ENCODE measurements around the gene PEX7. TPM values are rescaled to one million over a fixed set of nuclear protein-coding genes. Genes with fewer than 3 reads are reported as not detected.

Gene PEX7, protein sequence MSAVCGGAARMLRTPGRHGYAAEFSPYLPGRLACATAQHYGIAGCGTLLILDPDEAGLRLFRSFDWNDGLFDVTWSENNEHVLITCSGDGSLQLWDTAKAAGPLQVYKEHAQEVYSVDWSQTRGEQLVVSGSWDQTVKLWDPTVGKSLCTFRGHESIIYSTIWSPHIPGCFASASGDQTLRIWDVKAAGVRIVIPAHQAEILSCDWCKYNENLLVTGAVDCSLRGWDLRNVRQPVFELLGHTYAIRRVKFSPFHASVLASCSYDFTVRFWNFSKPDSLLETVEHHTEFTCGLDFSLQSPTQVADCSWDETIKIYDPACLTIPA
- total RNA-seq = 6.1 TPM

DNA sequence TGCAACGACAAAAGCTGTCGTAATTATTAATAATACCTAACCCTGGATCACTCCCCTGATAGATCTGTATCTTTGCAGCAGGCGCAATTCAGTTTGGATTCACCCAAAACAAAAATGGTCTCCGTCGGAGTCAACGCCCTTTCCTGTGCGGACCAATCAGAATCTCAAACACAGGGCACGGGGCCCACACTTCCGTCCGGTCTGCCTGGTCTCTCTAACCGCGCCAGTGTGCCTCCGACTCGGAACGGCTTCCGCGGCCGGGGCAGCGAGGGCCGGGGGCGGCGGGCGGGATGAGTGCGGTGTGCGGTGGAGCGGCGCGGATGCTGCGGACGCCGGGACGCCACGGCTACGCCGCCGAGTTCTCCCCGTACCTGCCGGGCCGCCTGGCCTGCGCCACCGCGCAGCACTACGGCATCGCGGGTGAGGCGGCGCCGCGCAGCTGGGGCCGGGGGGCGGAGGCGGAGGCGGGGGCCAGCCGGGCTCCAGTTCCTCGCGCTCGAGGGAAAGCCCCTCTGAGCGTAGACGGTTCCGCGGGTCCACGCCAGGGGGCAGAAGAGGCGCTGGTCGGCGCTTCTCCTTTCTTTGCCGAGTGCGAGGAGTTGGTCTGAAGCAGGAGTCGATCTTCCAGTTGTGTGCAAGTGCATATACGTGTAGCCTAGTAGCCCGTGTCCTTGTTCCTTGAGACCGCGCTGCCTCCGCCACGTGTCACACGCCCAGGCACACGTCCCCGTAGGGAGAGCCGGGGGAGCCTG, at the start of gene PEX7:
TSS of gene PEX7 (plus strand) at position 217 of the 752 bp plus-strand sequence. CDS start at position 291, 74 bp downstream.
- FAIRE-seq (no peak), DNase-seq (ENCODE audit: low spot score in 2 of 2) (peak; percentile 78 to 79)

GRCh38 chr6:136772685-136773472, 49.5 kb upstream of the PEX7 start:
- DNase-seq (ENCODE audit: low spot score in 2 of 2) = no peak
- no peak for FAIRE-seq

GRCh38 chr6:136773473-136773796, 49.0 kb upstream of the PEX7 start:
- FAIRE-seq = no peak
- DNase-seq (ENCODE audit: low spot score in 2 of 2) = no peak

- no peak for FAIRE-seq
- DNase-seq (ENCODE audit: low spot score in 2 of 2) = no peak
These were observed 48.0 kb upstream of the PEX7 start for GRCh38 chr6:136774228-136775041.

- no peak for DNase-seq (ENCODE audit: low spot score in 2 of 2)
- FAIRE-seq = no peak
These were observed 47.3 kb upstream of the PEX7 start for GRCh38 chr6:136775081-136775480.

GRCh38 chr6:136775548-136775947, 46.8 kb upstream of the PEX7 start:
- FAIRE-seq (no peak), DNase-seq (ENCODE audit: low spot score in 2 of 2) (no peak)

DNA sequence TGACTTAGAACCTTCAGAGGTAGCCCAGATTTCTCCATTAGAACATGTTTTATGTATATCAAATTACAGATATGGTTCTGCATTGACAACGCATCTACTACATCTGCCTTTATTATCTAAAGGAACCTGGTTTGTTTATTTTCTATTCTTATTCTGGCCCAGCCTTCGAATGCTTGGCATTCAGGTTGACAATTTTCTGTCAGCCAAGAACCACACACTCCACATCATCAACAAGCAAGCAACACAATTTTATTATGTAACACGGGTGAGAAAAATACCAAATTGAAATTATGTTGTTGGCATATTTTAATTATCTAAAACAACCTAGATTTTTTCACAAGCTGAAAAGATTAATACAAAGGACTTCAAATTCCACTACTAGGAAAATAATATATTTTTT, 44.7 kb upstream of the PEX7 start:
- no peak for DNase-seq (ENCODE audit: low spot score in 2 of 2)

DNA sequence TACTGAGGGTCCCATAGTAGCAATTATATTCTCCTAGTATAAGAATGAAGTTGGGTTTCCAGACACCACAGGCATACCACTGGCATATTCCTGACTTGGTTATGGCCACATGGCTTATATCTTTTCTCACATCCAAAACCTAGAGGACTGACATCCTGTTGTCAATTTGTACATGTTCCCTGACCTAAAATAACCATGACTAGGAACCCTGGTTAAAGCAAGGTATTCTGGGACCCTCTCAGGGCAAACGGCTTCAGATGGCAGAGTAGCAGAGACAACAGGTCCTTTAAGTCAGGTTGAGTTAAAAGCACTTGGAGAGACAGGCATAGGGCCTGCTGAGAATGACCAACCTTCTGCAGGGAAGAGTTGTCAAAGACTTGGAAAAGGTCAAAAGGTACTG, 42.7 kb upstream of the PEX7 start:
- FAIRE-seq = no peak
- DNase-seq (ENCODE audit: low spot score in 2 of 2) = no peak

More for the DNA sequence above, 44.7 kb upstream of the PEX7 start:
- FAIRE-seq = no peak

DNA sequence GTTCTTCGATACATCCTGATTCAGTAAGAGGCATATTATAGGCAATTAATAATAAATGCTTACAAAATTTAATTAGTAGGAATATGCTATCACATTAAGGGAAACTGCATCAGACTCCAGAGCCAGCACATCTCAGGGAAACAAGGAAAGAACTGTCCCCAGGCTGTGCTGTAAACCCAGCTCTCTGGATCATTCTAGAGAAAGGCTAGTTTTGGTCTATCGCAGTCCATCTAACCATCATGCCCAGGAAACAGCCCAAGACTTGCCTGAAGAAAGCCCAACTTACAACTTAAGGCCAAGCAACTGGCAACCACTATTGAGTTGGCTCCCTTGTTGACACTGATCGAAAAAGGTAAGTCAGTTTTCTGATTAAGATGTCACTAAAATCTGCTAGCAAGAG, 41.4 kb upstream of the PEX7 start:
- no peak for FAIRE-seq
- no peak for DNase-seq (ENCODE audit: low spot score in 2 of 2)

GRCh38 chr6:136782021-136782770, 40.2 kb upstream of the PEX7 start:
- DNase-seq (ENCODE audit: low spot score in 2 of 2) (no peak), FAIRE-seq (no peak)

- DNase-seq (ENCODE audit: low spot score in 2 of 2) (no peak), FAIRE-seq (no peak)
These were observed 39.4 kb upstream of the PEX7 start for GRCh38 chr6:136783021-136783420.

- FAIRE-seq = no peak
These were observed 38.7 kb upstream of the PEX7 start for GRCh38 chr6:136783495-136784270.

DNA sequence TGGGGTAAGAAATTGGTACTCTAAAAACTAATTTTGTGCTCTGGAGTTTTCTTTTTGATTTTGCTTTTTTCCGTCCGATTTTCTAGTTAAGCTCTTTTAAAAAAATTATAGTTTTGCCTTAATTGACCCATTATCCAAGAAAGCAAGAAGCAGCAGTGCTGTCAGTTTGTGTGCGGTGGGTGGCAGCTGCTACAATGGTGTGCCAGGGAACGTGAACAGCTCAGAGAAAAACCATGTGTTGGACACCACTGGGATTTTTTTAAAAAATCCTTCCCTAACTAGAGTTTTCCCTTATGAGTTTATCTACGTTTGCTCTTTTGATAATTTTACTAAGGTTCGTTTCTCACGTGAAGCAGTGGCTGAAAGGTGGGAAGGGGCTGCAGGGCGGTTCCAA, 38.1 kb upstream of the PEX7 start:
- FAIRE-seq = no peak
- no peak for DNase-seq (ENCODE audit: low spot score in 2 of 2)

More at GRCh38 chr6:136783495-136784270, 38.7 kb upstream of the PEX7 start:
- DNase-seq (ENCODE audit: low spot score in 2 of 2) = no peak

- DNase-seq (ENCODE audit: low spot score in 2 of 2) = no peak
- no peak for FAIRE-seq
These were observed 37.3 kb upstream of the PEX7 start for GRCh38 chr6:136784910-136785746.

DNA sequence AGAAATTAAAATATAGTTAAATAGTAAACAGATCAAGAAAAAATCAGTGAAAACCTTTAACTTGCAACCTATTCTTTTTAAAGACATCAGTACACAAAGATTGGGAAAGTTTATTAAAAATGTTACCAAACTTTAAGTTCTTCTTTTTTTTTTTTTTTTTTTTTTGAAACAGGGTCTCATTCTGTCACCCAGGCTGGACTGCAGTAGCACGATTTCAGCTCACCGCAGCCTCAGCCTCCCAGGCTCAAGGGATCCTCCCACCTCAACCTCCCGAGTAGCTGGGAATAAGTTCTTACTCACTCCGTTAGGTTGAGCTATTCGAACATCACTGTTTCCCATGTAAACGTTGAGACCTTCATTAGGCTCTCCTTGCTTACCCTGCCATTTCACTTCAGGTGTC, 35.7 kb upstream of the PEX7 start:
- FAIRE-seq (no peak), DNase-seq (ENCODE audit: low spot score in 2 of 2) (no peak)

- DNase-seq (ENCODE audit: low spot score in 2 of 2) (no peak), FAIRE-seq (no peak)
These were observed 34.7 kb upstream of the PEX7 start for GRCh38 chr6:136787726-136788068.

GRCh38 chr6:136788069-136788902, 34.1 kb upstream of the PEX7 start:
- FAIRE-seq (no peak), DNase-seq (ENCODE audit: low spot score in 2 of 2) (no peak)
